Uterus (tissue), 4 donors: Measurements from ENCODE around the gene SPON2. TPM values are rescaled to one million over a fixed set of nuclear protein-coding genes. Genes with fewer than 3 reads are reported as not detected.

Source experiments
- DNase-seq, 2 donors: peaks; one replicate each; pipeline ENCODE4 v3.0.0-alpha.2; 2019 to 2020
- H3K27ac ChIP-seq, 2 donors: fragments of 200-600 bp; sonication (generic); 1 replicate in 1 of 2; 2 replicates in 1 of 2; pipeline ENCODE4 v1.5.1; 2016 to 2018
- H3K27me3 ChIP-seq, 2 donors: fragments of 200-600 bp; sonication (generic); one replicate each; pipeline ENCODE4 v1.5.1; 2018 to 2019; ENCODE audit warnings: control low read depth in 1 of 2
- H3K36me3 ChIP-seq, 2 donors: fragments of 200-600 bp; sonication (generic); one replicate each; pipeline ENCODE4 v1.5.1; 2019; ENCODE audit warnings: control low read depth in 1 of 2
- H3K4me1 ChIP-seq, 2 donors: fragments of 200-600 bp; sonication (generic); one replicate each; pipeline ENCODE4 v1.5.1; 2018 to 2019; ENCODE audit warnings: control low read depth in 1 of 2
- H3K4me3 ChIP-seq, 2 donors: fragments of 200-600 bp; sonication (generic); 1 replicate in 1 of 2; 2 replicates in 1 of 2; pipeline ENCODE4 v1.5.1; 2018 to 2019; ENCODE audit warnings: mild to moderate bottlenecking in 1 of 2
- H3K9me3 ChIP-seq, 2 donors: fragments of 200-600 bp; sonication (generic); one replicate each; pipeline ENCODE4 v1.5.1; 2019; ENCODE audit warnings: control low read depth in 1 of 2
- CTCF ChIP-seq, 4 experiments: fragments of 200-600 bp in 2 of 4; fragments of 450-650 bp in 2 of 4; sonication (generic) in 2 of 4; IDR thresholded peaks; one replicate each; pipeline ENCODE4 v1.5.1; 2016 to 2019; ENCODE audit warnings: antibody characterized with exemption in 4 of 4, mild to moderate bottlenecking in 2 of 4, moderate library complexity in 1 of 4
- POLR2A ChIP-seq, 2 donors: fragments of 450-650 bp; IDR thresholded peaks; one replicate each; pipeline ENCODE4 v1.6.1; 2016; ENCODE audit warnings: antibody characterized with exemption in 2 of 2, mild to moderate bottlenecking in 1 of 2, moderate library complexity in 1 of 2
- intact Hi-C: fragments of 100-400 bp; cut with DNase I; formaldehyde crosslinking; loops from one replicate; pipeline ENCODE4 v1.15.1; 2023; ENCODE audit warnings: low total_unique reads
- small RNA-seq: library from RNA; depleted of rRNA; stranded (forward); fragments of <200 nt; gene quantifications from one replicate; pipeline ENCODE3, GENCODE V24; 2016
- total RNA-seq, 4 donors: library from RNA; depleted of rRNA in 3 of 4; stranded (reverse); fragments of >200 nt in 3 of 4; gene quantifications; one replicate each; pipeline versions ENCODE4 v1.1.0 to v1.2.4, GENCODE V29; 2014 to 2023
- donor health status: DM: yes; HTN: yes; CAD: no.

SPON2 gene
- total RNA-seq, 4 donors from 2014 or later, result 60.6 to 262 (median 115) TPM

- intact Hi-C loops, result no loop called here
- H3K27me3 ChIP-seq, result no peaks in the 10 kb centered on the region
- H3K36me3 ChIP-seq, result no peaks in the 10 kb centered on the region
- no peak overlapping the region for H3K4me3 ChIP-seq
- DNase-seq, result no peak
- H3K9me3 ChIP-seq, result no peaks in the 10 kb centered on the region
- TF ChIP-seq POLR2A (IDR thresholded peaks at IDR 0.05), result no peak
- no peak for TF ChIP-seq CTCF (IDR thresholded peaks at IDR 0.05)
- no peak overlapping the region for H3K27ac ChIP-seq
- H3K4me1 ChIP-seq, result no peaks in the 10 kb centered on the region
Measured at GRCh38 chr4:1124818-1125217, 47.6 kb downstream of the SPON2 start.

GRCh38 chr4:1122505-1122904 is 49.9 kb downstream of the SPON2 start:
- intact Hi-C loops, result no loop called here
- TF ChIP-seq POLR2A (IDR thresholded peaks at IDR 0.05), result no peak
- no peak for TF ChIP-seq CTCF (IDR thresholded peaks at IDR 0.05)
- Histone ChIP-seq H3K4me3 (no peak overlapping the region), H3K9me3 (no peaks in the 10 kb centered on the region), H3K4me1 (no peaks in the 10 kb centered on the region), H3K27ac (no peak overlapping the region), H3K27me3 (no peaks in the 10 kb centered on the region), H3K36me3 (no peaks in the 10 kb centered on the region)
- no peak for DNase-seq

Small RNA genes within 50 kb of the gene (small RNA-seq; reads per million reads assigned to genes)
- gene RF00554, result not detected

Other genes with a start within 250 kb of the SPON2 start
- 1,000 to 10,000 TPM in 1 of 4 donors, 100 to 1,000 TPM in 1, 10 to 100 TPM in 2; 50.6 to 1,098 (median 104) TPM for gene GAK, start 240.3 kb downstream of the SPON2 start, total RNA-seq
- gene TMEM175, start 240.1 kb downstream of the SPON2 start, total RNA-seq, result 10 to 100 TPM in 3 of 4 donors, 1 to 10 TPM in 1; 9.9 to 39.7 (median 26.3) TPM
- gene DGKQ, start 199.0 kb downstream of the SPON2 start, total RNA-seq, result 10 to 100 TPM in 2 of 4 donors, 1 to 10 TPM in 2; 1.2 to 12.7 (median 10.1) TPM
- gene IDUA, start 185.5 kb downstream of the SPON2 start, total RNA-seq, result 10 to 100 TPM in 2 of 4 donors, 1 to 10 TPM in 2; 2.8 to 45.8 (median 9.9) TPM
- under 1 TPM in 2 of 4 donors, not detected in 2; 0.07 to 0.12 TPM for gene SLC26A1, start 179.2 kb downstream of the SPON2 start, total RNA-seq
- gene FGFRL1, start 161.0 kb downstream of the SPON2 start, total RNA-seq, result 10 to 100 TPM in 2 of 4 donors, 1 to 10 TPM in 2; 2.8 to 24.8 (median 13.9) TPM
- gene RNF212, start 59.0 kb downstream of the SPON2 start, total RNA-seq, result 10 to 100 TPM in 1 of 4 donors, 1 to 10 TPM in 2, under 1 TPM in 1; 0.77 to 13.5 (median 5.2) TPM
- 100 to 1,000 TPM; 104 to 193 (median 162) TPM for gene CTBP1, start 76.5 kb upstream of the SPON2 start, total RNA-seq
- 10 to 100 TPM; 32.3 to 70.7 (median 67.8) TPM for gene MAEA, start 117.3 kb upstream of the SPON2 start, total RNA-seq
- 10 to 100 TPM; 13.1 to 37.2 (median 19.3) TPM for gene UVSSA, start 174.6 kb upstream of the SPON2 start, total RNA-seq
- gene NKX1-1, start 233.9 kb upstream of the SPON2 start, total RNA-seq, result not detected